NCI-H128 (cell line): ENCODE measurements around the gene MSX1.

Source experiments
- DNase-seq: peaks from one replicate; lab custom pipeline; 2025; ENCODE audit not compliant: unreplicated experiment; lab: John Stamatoyannopoulos, UW

Gene MSX1

DNA sequence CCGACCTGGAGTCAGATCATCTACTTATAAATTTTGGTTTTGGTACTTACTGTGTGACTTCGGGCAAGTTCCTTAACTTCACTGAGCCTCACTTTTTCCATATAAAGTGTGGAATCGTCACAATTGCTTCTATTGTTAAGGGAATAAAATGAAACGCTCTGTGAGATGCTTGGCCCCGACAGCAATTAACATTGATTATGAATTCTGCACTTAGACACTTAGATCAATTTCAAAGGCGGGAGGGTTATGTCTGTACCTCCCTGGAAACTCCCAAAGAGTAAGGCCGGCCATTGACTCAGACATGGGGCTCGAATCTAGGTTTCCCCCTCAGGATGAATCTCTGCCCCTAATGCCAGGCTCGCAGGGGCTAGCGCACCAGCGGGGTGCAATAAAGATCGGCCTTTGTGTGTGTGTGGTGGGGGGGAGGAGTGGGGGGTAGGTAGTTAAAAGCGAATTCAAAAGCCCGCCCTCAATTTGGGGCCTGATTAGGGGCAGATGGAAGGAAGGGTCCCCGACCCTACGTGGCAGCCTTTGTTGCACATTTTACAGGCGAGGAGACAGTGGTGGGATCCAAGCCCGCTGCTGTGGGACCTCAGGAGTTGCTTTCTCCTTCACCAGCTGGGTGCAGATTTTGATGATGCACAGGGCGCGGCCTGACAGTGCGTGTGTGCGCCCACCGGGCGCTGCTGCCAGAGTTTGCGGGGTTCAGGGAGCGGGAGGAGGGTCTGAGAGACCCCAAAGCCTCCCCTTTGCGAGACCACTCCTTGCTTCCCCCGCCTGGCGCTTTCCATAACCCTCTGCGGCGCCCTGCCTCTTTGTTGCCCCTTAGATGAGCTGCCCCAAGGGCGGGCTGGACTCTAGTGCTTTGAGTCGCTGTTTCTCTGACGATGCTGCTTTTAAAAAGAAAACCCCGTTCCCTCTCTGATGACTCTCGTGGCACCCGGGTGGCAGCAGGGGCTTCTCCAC is 9.6 kb downstream of the MSX1 start:
- DNase-seq = no peak

DNA sequence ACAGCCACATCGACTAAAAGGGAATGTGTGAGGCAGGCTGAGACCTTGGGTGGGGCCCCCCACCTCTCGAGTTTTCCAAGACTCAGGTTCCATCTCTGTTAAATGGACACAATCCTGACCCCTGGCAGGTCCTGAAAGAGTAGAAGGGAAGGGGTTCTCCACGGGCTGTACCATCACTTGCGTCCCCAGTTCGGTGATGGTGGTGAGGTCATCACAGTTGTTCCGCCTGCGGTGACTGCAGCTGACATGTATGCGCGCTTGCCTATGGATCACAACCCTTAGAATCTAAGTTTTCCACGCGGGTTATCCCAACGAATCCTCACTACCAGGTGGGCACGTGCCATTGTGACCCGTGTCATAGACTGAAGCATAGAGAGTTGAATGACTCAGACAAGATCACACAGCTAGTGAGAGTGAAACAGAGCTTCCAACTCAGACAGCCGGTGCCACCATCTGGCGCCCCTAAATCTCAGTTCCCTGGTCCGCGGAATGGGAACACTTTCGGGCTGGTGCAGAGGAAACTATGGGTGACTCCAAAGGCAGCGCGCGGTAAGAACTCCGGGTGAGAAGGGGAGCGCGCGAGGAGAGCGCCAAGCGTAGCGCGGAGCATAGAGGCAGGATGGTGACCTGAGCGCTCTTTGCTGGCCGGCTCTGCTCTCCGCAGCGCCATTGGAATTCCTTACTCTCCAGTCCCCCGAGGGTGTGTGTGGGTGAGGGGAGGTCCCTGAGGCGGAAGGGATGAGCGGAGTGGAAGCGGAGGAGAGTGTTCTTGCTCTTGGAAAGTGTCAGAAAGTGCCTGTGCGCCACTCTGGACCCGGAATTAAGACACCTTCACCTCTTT is 10.5 kb downstream of the MSX1 start:
- DNase-seq = no peak

DNA sequence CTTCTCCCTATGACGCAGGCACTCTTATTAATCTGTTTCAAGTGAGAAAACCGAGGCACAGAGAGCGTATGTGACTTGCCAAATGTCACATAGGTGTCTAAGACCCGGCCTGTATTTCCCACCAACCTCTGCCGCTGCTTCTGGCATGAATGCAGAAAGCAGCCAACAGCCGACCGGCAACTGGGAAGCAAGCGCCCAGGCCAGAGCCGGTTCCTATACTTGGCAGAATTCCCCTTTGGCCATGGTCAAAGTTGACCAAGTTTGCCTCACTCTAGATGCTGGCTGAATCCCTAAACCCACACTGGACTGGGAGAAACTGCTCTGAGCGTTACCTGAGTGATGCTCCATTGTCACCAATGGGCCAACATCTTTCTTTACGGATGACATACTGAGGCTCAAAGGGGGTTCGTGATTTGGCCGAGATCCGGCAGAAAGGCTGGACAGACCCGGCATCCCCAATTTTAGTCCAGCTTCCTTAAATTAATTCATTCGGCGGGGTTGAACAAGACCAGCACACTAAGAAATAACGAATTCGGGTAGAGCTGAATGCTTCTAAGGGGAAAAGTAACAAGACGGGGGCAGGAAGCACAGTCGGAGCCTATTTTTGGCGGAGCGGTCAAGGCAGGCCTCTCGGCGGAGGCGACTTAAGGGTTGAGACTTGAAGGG is 11.2 kb downstream of the MSX1 start:
- no peak for DNase-seq

DNA sequence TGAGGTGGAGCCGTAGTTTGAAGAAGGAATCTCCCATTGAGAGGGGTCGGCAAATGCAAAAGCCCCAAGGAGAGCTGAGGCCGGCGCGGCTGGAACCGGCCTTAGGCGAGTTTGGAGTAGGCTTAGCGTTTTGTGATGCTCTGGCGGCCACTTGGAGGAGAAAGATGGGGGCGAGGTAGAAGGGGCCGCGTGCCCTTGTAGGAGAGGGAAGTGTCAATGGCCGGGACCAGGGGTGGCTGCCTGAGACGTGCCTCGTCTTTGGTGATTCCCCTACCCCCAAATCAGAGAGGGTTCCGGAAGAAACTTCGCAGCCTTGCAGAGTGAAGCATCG is 11.7 kb downstream of the MSX1 start:
- no peak for DNase-seq

DNA sequence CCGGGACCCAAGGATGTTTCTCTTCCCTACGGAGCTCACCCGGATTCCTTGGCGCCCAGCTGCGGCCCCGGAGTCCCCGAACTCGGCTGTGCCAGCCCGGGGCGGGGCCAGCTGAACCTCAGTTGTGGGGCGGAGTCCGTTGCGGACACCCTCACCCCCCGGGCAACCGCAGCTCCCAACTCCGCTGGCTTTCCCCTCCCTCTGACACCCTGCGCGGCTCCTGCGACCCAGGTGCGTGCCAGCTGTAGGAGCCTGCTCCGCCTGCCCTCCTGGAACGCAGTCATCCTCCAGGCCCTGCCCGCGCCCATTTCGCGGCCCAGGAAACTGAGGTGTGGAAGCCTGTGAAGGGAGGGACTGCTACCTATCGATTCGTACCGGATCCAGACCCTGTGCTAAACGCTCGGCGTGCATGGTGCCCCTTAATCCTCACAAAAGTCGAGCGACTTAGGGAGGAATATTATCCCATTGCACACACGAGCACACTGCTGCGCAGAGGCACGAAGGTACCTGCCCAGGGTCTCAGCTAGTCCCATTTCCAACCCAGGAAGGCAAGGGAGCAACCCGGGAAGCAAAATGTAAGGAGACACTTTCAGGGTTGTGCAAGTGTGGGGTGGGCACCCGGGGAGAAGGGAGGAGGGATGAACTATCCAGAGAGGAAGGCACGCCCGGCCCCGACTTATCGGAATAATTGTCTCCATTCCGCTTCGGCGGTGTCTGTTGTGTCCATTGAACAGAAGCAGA is 12.3 kb downstream of the MSX1 start:
- DNase-seq = no peak

DNA sequence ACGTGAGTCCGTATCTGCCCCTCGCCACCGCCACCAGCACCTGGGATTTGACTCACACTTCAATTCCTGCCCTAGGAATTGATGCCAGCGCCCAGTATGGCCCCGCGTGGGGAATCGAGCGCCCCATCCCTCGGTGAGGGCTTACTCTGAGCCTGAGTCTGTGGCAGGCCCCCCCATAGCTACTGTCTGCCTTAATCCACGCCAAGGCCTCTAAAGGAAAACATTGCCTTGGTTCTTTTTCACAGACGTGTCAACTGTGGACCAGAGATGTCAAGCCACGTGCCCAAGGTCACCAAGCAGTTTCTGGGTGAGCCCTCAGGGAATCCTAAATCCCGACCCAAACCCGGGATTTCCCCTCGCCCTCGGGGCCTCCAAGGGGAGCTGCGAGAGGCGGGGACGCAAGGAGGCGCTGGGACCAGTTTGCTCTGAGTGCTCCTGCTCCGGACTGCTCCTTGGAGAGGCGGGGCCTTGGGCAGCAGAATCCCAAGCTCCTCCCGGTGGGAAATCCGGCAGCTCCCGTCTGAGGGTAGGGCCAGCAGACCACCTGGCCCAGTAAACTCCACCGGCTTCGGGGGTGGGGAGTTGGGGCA is 12.9 kb downstream of the MSX1 start:
- no peak for DNase-seq

DNA sequence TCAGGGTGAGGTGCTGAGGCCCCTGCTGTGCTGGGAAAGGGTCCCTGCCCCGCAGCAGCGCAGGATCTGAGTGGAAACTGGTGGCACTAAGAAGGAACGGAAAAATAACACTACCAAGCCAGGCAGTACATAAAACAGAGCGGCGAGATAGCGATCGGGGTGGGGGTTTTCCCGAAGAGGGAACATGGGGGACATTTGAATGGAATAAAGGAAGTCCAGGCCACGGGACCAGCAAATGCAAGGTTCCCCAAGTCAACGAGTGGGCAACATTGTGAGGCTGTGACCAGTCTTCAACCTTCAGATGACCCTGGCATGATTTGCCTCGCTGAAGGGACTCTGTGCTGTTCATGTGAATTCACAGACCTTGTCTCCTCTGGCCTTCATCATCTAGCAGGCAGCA is 13.7 kb downstream of the MSX1 start:
- no peak for DNase-seq

DNA sequence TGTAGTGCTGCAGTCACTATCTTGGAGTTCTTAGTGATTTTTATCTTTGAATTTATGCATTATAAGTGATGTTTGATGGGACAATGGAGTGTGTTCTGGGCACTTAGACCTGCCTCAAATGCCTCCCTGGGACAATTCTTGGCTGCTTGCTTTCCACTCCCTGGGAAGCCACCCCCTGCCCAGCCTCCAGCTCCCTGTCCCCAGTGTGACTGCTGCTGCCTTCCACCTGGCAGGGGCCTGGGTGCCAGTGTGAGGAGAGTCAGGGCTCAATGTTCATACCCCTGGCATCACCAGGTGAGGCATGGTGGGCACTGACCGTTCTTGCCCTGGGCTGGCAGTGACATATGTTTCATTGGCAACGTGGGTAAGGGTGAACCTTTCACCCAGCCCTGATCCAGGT is 14.8 kb downstream of the MSX1 start:
- no peak for DNase-seq

DNA sequence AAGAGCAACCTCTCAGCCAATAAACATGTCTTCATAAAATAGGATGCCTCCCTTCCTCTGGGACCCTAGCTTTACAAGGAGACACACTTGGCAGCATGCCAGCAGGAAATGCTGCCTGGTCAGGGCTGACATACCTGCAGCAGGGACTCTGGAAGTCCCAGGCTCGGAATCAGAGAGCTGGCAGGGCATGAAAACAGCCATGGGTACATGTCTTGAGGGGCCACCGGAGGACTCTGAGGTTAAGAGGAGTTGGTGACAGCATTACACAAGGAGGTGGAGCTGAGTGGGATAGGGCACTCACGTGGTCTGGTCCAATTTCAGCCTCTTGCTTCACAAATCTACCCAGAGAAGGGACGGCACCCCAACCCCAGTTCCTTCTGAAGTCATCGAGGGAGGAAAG is 15.7 kb downstream of the MSX1 start:
- no peak for DNase-seq

DNA sequence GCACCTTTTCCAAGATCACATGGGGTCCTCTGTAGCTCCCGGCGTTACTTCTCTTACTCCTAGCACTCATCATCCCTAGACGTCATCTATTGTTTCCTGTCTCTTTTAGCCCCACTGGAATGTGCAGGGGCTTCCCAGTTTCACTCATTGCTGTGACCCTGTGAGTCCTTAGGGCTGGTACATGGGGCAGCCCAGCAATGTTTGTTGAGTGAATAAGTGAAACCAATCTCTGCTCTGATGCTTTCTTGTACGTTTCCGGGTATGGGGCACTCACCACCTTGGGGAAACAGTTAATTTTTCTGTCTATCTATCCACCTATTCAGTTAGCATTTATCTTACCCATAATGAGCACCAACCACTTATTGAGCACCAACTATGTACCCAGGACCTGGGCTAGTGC is 16.1 kb downstream of the MSX1 start:
- no peak for DNase-seq

DNA sequence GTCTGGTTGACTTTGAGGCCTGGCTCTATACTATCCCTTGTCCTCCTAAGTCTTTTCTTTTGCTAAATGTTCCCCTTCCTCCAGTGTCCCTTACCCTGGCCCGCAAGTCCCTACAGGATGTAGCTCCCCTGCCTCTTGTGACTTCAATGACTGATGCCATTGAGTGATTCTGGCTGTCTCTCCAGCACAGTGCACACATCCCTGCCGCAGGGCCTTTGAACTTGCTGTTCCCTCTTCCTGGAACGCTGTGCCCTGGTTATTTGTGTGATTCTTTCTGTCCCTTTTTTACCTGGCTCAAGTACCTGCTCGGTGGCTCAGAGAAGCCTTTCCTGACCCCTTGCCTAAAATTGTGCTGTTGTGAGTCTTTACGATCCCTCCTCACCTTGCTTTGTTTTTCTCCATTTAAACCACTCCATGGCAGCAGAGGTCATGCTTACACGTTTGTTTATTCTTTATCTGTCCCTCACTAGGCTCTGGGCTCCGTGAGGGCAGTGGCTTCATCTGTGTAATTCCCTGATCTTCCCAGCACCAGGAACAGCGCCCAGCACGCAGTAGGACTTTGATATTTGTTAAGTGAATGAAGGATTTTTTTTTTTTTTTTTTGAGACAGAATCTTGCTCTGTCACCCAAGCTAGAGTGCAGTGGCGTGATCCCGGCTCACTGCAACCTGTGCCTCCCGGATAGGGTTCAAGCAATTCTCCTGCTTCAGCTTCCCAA is 17.6 kb downstream of the MSX1 start:
- no peak for DNase-seq

DNA sequence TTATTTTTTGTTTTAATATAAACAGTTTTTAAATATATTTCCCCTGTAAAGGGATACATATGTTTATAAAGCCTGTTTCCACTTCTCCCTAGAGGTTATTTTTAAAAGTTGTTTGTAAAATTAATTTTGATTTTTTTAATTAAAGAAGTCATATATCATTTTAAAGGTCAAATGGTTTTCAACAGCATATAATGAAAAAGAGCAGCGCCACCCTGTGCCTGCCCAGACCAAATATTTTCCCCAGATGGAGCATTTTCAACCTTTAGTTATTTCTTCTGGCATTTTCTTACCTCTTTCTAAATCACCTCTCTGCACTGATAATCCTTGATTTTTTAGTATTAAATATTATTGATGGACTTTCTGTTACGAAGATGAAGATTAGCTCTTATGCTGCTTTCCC is 21.0 kb downstream of the MSX1 start:
- DNase-seq = no peak

DNA sequence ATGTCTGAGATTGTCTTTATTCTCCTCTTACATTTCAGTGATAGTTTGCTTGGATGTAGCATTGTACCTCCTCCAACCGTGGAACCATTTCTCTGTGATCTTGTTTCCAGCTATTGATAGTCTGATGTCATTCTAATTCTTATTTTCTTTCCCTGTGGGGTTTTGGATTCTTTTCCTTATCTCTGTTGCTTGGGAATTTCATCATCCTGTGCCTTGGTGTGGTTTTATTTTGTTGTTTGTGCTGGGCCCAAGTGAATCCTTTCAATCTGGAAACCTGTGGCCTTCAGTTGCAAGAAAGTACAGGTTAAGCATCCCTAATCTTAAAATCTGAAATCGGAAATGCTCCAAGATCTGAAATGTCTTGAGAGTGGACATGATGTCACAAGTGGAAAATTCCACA is 22.0 kb downstream of the MSX1 start:
- no peak for DNase-seq

DNA sequence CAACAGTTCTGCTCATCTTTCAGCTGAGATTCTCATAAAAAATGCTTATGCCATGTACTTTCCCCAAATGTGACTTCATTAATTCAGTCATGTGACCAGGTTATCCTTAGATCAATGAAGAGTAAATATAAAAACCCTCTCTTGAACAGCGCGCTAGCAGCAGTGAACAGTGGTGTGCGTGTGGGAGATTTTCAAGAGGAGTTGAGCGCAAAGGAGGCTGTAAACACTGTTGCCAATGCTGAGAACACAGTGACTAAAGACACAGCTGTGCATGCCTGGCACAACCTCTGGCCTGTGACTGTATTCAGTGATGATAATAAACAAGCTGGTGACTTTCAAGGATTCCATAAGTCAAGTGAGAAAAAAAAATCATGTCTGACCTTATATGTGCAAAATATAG is 25.1 kb downstream of the MSX1 start:
- DNase-seq = no peak

DNA sequence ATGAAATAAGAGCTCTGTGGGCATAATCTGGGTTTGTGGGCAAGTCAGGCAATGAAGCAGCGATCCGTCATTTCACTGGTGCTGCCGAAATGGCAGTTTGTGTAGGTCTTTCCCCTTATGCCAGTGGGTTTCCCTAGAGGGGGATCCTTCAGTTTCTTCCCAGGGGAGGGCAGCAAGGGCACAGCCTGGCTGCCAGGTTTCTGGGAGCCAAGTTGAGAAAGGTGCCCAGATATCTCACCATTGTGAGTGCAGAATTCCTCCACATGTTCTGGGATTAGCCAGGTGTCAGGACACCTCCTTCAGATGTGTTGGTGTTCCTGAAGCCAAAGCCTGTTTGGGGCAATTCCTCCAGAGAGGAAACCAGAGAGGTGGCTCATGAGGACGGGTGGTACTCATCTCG is 28.0 kb downstream of the MSX1 start:
- no peak for DNase-seq

DNA sequence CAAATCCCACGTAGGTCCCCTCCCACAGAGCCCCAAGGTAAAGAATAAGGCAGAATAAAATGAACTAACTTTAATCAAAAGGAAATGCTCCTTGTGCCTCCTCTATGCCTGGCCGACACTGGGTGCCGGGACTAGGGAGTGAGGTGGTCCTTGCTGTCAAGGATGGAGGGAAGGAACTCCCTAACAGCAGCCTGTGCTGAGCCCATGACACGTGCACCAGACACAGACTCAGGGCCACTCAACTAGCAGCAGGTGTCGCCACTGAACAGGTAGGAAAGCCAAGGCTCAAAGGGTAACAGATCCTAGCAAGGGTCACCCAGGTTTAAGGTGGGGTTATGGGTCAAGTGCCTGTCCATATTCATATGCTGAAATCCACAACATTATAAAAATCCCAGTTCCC is 29.2 kb downstream of the MSX1 start:
- DNase-seq = no peak

DNA sequence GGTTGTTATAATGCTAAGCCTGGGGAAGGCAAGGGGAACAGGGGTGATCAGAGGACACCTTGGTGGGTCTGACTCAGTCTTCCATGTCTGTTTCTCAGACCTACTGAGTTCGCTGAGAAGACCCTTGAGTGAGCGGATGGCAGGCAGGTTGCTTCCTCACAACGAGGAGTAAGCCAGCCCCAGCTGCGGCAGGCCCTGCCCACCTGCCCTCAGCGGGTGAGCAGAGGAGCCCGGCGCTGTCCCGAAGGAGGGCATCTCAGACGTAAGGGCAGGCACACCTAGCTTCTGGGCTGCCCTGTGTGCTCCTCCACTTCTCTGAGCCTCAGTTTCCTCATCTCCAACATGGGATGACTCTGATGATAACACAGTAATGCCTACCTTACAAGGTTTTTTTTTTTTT is 30.3 kb downstream of the MSX1 start:
- no peak for DNase-seq

DNA sequence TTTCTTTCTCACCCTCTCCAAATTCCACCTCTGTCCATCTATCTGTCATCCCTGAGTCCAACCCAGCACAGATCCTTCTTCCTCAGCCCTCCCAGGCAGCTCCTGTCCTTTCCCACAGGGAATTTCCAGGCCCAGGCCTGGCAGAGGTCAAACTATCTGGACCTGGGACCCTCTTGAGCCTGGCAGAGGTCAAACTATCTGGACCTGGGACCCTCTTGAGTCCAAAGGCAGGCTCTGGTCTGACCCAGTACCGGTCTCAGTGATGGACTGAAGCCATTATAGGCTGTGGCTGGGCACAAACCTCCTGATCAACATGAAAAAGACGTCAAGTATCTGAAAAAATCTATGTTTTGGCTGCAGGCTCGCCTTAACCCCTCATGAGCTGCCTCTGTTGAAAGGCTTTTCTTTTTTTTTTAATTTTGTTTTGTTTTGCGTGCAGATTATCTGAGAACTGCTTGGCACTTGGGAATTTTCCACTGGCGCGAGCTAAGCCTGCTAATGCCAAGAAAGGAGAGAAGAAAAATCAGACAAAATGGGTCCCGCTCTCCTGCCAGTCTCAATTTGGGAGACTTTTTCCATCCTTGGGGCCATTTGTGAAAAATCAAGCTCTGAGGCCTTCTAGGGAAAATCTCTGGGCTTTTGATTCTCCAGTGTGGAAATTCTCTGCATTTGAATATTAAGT is 31.2 kb downstream of the MSX1 start:
- no peak for DNase-seq

DNA sequence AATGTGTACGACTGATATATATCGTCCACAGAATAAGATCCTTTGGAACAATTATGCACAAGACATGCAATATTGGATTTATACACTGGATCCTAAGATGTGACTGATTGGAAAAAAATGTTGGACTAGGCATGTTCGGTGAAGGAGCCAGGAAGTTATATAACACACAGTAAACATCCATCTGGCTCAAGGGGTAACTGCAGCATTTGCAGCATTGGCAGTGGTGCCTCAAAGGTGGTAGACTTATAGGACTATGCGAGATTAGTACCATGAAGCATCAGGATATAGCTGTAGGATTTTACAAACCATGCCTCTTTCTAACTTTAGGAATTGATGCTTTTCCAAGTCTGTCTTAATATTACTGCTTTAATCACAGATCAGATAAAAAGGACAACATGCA is 34.3 kb downstream of the MSX1 start:
- no peak for DNase-seq
